Measurements from ENCODE around the gene GPR42. TPM values are rescaled to one million over a fixed set of nuclear protein-coding genes. Genes with fewer than 3 reads are reported as not detected.

Gene GPR42
- total RNA-seq, 1 experiment from 2014 or later = not detected

DNA sequence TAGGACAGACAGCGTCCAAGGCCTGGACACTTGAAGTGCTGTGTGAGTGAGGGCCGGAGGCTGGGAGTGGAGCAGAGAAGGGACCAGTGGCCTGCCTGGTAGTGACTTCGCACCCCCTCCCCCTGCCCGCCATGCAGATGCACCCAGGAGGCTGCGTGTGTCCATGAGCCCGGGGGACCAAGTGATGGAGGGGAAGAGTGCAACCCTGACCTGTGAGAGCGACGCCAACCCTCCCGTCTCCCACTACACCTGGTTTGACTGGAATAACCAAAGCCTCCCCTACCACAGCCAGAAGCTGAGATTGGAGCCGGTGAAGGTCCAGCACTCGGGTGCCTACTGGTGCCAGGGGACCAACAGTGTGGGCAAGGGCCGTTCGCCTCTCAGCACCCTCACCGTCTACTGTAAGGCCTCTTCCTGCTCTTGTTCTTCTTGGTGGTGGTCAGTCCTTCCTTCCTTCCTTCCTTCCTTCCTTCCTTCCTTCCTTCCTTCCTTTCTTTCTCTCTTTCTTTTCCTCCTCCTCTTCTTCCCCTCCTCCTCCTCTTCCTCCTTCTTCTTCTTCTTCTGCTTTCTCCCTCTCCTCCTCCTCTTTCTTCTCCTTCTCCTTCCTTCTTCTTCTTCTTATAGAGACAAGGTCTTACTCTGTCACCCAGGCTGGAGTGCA is 29.2 kb upstream of the GPR42 start:
- no peak overlapping the region for H3K27ac Mint-ChIP-seq (ENCODE audit: unreplicated experiment)
- H3K36me3 Mint-ChIP-seq (ENCODE audit: insufficient read depth, unreplicated experiment) = no peaks in the 10 kb centered on the region
- H3K4me1 Mint-ChIP-seq (ENCODE audit: low read depth, unreplicated experiment) = no peaks in the 10 kb centered on the region
- TF ChIP-seq, protein P1, sequence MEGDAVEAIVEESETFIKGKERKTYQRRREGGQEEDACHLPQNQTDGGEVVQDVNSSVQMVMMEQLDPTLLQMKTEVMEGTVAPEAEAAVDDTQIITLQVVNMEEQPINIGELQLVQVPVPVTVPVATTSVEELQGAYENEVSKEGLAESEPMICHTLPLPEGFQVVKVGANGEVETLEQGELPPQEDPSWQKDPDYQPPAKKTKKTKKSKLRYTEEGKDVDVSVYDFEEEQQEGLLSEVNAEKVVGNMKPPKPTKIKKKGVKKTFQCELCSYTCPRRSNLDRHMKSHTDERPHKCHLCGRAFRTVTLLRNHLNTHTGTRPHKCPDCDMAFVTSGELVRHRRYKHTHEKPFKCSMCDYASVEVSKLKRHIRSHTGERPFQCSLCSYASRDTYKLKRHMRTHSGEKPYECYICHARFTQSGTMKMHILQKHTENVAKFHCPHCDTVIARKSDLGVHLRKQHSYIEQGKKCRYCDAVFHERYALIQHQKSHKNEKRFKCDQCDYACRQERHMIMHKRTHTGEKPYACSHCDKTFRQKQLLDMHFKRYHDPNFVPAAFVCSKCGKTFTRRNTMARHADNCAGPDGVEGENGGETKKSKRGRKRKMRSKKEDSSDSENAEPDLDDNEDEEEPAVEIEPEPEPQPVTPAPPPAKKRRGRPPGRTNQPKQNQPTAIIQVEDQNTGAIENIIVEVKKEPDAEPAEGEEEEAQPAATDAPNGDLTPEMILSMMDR (IDR thresholded peaks at IDR 0.05; ENCODE audit: insufficient read depth in 1 of 2, low read depth in 1 of 2, low read length in 1 of 2, severe bottlenecking in 1 of 2, unreplicated experiment in 1 of 2) = no peak
- peaks cover 3% of the 10 kb centered on the region for H3K27me3 Mint-ChIP-seq (ENCODE audit: insufficient read depth, unreplicated experiment)
- intact Hi-C loops (cut with micrococcal nuclease; ENCODE audit: unreplicated experiment) = no loop called here
- Histone ChIP-seq H3K9me3 (no peaks in the 10 kb centered on the region), H3K36me3 (ENCODE audit: control insufficient read depth, insufficient read depth, low read length) (no peaks in the 10 kb centered on the region), H3K27me3 (replicated peaks; ENCODE audit: control insufficient read depth, insufficient read depth, low read length) (no peaks in the 10 kb centered on the region), H3K4me3 (ENCODE audit: low read depth, low read length) (no peak overlapping the region), H3K4me1 (no peaks in the 10 kb centered on the region; the same call in 1 of the 2 replicates)
- H3K4me3 Mint-ChIP-seq (ENCODE audit: unreplicated experiment) = no peak overlapping the region
- DNase-seq = no peak
- no TSS peak for BruUV-seq (replicated peaks)
- CTCF ChIA-PET = interaction anchor here (0.6 kb wide), 1 partner anchor 74 kb away, joined by 3 read pairs; no protein-coding TSS in a partner anchor
- POLR2A ChIA-PET = no interaction called here
- H3K9me3 Mint-ChIP-seq (ENCODE audit: unreplicated experiment) = no peaks in the 10 kb centered on the region

DNA sequence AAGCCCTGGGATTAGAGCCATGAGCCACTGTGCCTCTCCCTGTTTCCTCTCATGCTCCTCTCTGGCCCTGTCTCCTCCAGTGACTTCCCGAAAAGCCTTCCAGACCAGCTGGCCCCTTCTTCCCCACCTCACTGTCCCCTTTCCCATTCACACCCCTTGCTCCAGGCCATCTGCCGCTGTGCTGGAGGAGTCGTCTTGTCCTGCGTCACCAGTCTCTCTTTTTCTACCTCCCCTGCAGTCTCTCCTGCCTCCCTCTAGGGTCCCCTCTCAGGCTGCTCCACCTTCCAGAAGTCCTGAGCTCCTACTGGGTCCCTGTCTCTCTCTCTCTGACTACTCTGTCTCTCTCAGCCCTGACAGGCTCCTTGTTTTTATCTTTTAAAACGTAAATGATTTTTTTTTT is 28.4 kb upstream of the GPR42 start:
- ChIA-PET CTCF (interaction anchor here (0.6 kb wide), 1 partner anchor 10 kb away, joined by 3 read pairs; no protein-coding TSS in a partner anchor), POLR2A (no interaction called here)
- Mint-ChIP-seq H3K9me3 (ENCODE audit: unreplicated experiment) (no peaks in the 10 kb centered on the region), H3K4me1 (ENCODE audit: low read depth, unreplicated experiment) (no peaks in the 10 kb centered on the region), H3K36me3 (ENCODE audit: insufficient read depth, unreplicated experiment) (no peaks in the 10 kb centered on the region), H3K4me3 (ENCODE audit: unreplicated experiment) (no peak overlapping the region), H3K27ac (ENCODE audit: unreplicated experiment) (no peak overlapping the region), H3K27me3 (ENCODE audit: insufficient read depth, unreplicated experiment) (peaks cover 3% of the 10 kb centered on the region)
- TF ChIP-seq, protein P1 (IDR thresholded peaks at IDR 0.05; ENCODE audit: insufficient read depth in 1 of 2, low read depth in 1 of 2, low read length in 1 of 2, severe bottlenecking in 1 of 2, unreplicated experiment in 1 of 2) = no peak
- Histone ChIP-seq H3K27me3 (replicated peaks; ENCODE audit: control insufficient read depth, insufficient read depth, low read length) (no peaks in the 10 kb centered on the region), H3K4me1 (no peaks in the 10 kb centered on the region; the same call in 1 of the 2 replicates), H3K4me3 (ENCODE audit: low read depth, low read length) (no peak overlapping the region), H3K9me3 (no peaks in the 10 kb centered on the region), H3K36me3 (ENCODE audit: control insufficient read depth, insufficient read depth, low read length) (no peaks in the 10 kb centered on the region)
- intact Hi-C loops (cut with micrococcal nuclease; ENCODE audit: unreplicated experiment) = no loop called here
- DNase-seq = no peak
- no TSS peak for BruUV-seq (replicated peaks)

DNA sequence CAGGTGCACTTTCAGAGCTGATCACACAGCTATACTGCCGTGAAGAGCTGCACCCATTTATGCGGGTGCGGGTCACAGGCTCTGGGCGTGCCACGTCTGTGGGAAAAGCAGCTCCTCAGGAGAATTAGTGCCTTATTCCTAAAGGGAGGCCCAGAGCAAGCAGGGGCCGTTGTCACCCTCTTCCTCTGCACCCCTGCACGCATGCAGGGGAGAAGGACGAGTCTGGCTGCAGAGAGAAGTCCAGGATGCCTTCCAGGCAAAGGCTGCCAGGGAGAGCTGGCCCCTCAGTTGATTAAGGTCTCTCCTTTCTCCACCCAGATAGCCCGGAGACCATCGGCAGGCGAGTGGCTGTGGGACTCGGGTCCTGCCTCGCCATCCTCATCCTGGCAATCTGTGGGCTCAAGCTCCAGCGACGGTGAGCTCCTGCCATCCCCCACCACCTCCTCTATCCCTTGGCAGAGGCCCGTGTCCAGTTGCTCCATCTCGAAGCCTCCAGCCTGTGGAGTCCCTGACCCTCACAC is 26.3 kb upstream of the GPR42 start:
- Mint-ChIP-seq H3K4me1 (ENCODE audit: low read depth, unreplicated experiment) (no peaks in the 10 kb centered on the region), H3K9me3 (ENCODE audit: unreplicated experiment) (no peaks in the 10 kb centered on the region), H3K4me3 (ENCODE audit: unreplicated experiment) (no peak overlapping the region), H3K27ac (ENCODE audit: unreplicated experiment) (no peak overlapping the region), H3K27me3 (ENCODE audit: insufficient read depth, unreplicated experiment) (peaks cover 3% of the 10 kb centered on the region), H3K36me3 (ENCODE audit: insufficient read depth, unreplicated experiment) (no peaks in the 10 kb centered on the region)
- no peaks in the 10 kb centered on the region; the same call in 1 of the 2 replicates for H3K4me1 ChIP-seq
- intact Hi-C loops (cut with micrococcal nuclease; ENCODE audit: unreplicated experiment) = no loop called here
- ChIA-PET CTCF (no interaction called here), POLR2A (no interaction called here)
- TF ChIP-seq, protein P1 (IDR thresholded peaks at IDR 0.05; ENCODE audit: insufficient read depth in 1 of 2, low read depth in 1 of 2, low read length in 1 of 2, severe bottlenecking in 1 of 2, unreplicated experiment in 1 of 2) = no peak
- no TSS peak for BruUV-seq (replicated peaks)
- no peak overlapping the region for H3K4me3 ChIP-seq (ENCODE audit: low read depth, low read length)
- H3K27me3 ChIP-seq (replicated peaks; ENCODE audit: control insufficient read depth, insufficient read depth, low read length) = no peaks in the 10 kb centered on the region
- no peaks in the 10 kb centered on the region for H3K9me3 ChIP-seq
- DNase-seq = peak in 1 of 2 experiments; percentile 27
- H3K36me3 ChIP-seq (ENCODE audit: control insufficient read depth, insufficient read depth, low read length) = no peaks in the 10 kb centered on the region

All from Caco-2 (cell line).